A673 (cell line): ENCODE measurements around the gene PTCRA. TPM values are rescaled to one million over a fixed set of nuclear protein-coding genes. Genes with fewer than 3 reads are reported as not detected.
"Not testable (repeated sequence)": the region's sequence is repeated elsewhere in the genome, so short reads cannot be mapped to it uniquely, and the experiment has no call there.

ENCODE experiments used
- BruUV-seq: library from RNA; stranded (reverse); fragments of 400-500 nt; replicated peaks from 2 replicates; lab custom pipeline; 2021; lab: Mats Ljungman, UMichigan
- CTCF ChIA-PET: fragments of 300-600 bp; sonication (Branson Sonifier 250); formaldehyde crosslinking; loops from one replicate; lab custom pipeline; 2022; ENCODE audit warnings: antibody characterized with exemption; lab: Charles Lee
- POLR2A ChIA-PET: fragments of 300-600 bp; sonication (Branson Sonifier 250); formaldehyde crosslinking; loops from one replicate; lab custom pipeline; 2022; ENCODE audit warnings: antibody characterized with exemption; ENCODE audit not compliant: low non-redundant PET; lab: Charles Lee
- DNase-seq: peaks from one replicate; pipeline ENCODE4 v3.0.0-alpha.2; 2015; ENCODE audit warnings: low spot score
- H3K27ac ChIP-seq: fragments of 200-600 bp; sonication (generic); 2 replicates; pipeline ENCODE4 v1.5.1; 2016; ENCODE audit warnings: mixed run types, low read depth, mild to moderate bottlenecking, mixed read lengths, antibody characterized with exemption, low read length; ENCODE audit not compliant: poor library complexity, severe bottlenecking
- H3K27me3 ChIP-seq: fragments of 200-600 bp; sonication (generic); replicated peaks from 2 replicates; pipeline ENCODE4 v1.6.1; 2017; ENCODE audit warnings: mixed run types, low read depth, mild to moderate bottlenecking, mixed read lengths, antibody characterized with exemption, low read length; ENCODE audit not compliant: insufficient read depth, poor library complexity
- H3K36me3 ChIP-seq: fragments of 200-600 bp; sonication (generic); 2 replicates; pipeline ENCODE4 v1.6.1; 2016; ENCODE audit warnings: mixed run types, mild to moderate bottlenecking, mixed read lengths, antibody characterized with exemption, low read length; ENCODE audit not compliant: insufficient read depth, poor library complexity, severe bottlenecking
- H3K4me1 ChIP-seq: fragments of 200-600 bp; sonication (generic); 2 replicates; pipeline ENCODE4 v1.6.1; 2017; ENCODE audit warnings: mixed run types, mild to moderate bottlenecking, mixed read lengths, antibody characterized with exemption, low read length; ENCODE audit not compliant: insufficient read depth, poor library complexity, severe bottlenecking
- H3K4me3 ChIP-seq: fragments of 200-600 bp; sonication (generic); 2 replicates; pipeline ENCODE4 v1.5.1; 2016; ENCODE audit warnings: low read depth, mixed run types, mild to moderate bottlenecking, mixed read lengths, low read length; ENCODE audit not compliant: poor library complexity, severe bottlenecking
- H3K9me3 ChIP-seq: fragments of 200-600 bp; sonication (generic); 2 replicates; pipeline ENCODE4 v1.6.1; 2016; ENCODE audit warnings: mixed run types, low read depth, mild to moderate bottlenecking, mixed read lengths, antibody characterized with exemption, low read length; ENCODE audit not compliant: poor library complexity, severe bottlenecking
- CTCF ChIP-seq: fragments of 300-800, 200-600 bp; sonication (generic); conservative IDR thresholded peaks from 2 replicates; pipeline ENCODE4 v1.5.1; 2017; ENCODE audit warnings: low read depth, mild to moderate bottlenecking, antibody characterized with exemption, low read length, moderate library complexity, mixed read lengths
- EZH2 ChIP-seq: fragments of 200-600 bp; sonication (generic); IDR thresholded peaks from 2 replicates; pipeline ENCODE4 v1.6.1; 2017; ENCODE audit warnings: borderline replicate concordance, low read depth, mild to moderate bottlenecking, mixed read lengths, antibody characterized with exemption, low read length; ENCODE audit not compliant: poor library complexity, severe bottlenecking
- intact Hi-C: fragments of 100-400 bp; cut with micrococcal nuclease; formaldehyde crosslinking; loops from one replicate; pipeline ENCODE4 v1.10.0; 2022; ENCODE audit not compliant: unreplicated experiment
- total RNA-seq: library from RNA; stranded (reverse); gene quantifications from 2 replicates; pipeline ENCODE4 v1.2.3, GENCODE V29; 2021

The PTCRA gene
- total RNA-seq, 1 experiment from 2014 or later, result not detected

- CTCF ChIA-PET, result no interaction called here
- TF ChIP-seq EZH2 (no peak), CTCF (no peak)
- BruUV-seq, result no TSS peak
- Histone ChIP-seq H3K4me3 (no peak overlapping the region), H3K27ac (no peak overlapping the region), H3K36me3 (peaks cover 21% of the 10 kb centered on the region), H3K4me1 (no peaks in the 10 kb centered on the region), H3K9me3 (no peaks in the 10 kb centered on the region), H3K27me3 (no peaks in the 10 kb centered on the region)
- POLR2A ChIA-PET, result interaction anchor here (0.6 kb wide), 1 partner anchor 234 kb away, joined by 5 read pairs; no protein-coding TSS in a partner anchor
- intact Hi-C loops, result no loop called here
- DNase-seq, result no peak
Measured at GRCh38 chr6:42940493-42941045, 24.7 kb downstream of the PTCRA start.

GRCh38 chr6:42941356-42941755, 25.5 kb downstream of the PTCRA start:
- H3K4me3 ChIP-seq, H3K9me3 ChIP-seq, DNase-seq, POLR2A ChIA-PET, H3K27me3 ChIP-seq, H3K4me1 ChIP-seq, CTCF ChIA-PET, H3K27ac ChIP-seq, BruUV-seq, intact Hi-C loops: not testable (repeated sequence)
- H3K36me3 ChIP-seq, result peaks cover 14% of the 10 kb centered on the region

GRCh38 chr6:42942444-42942843, 26.6 kb downstream of the PTCRA start:
- no peak overlapping the region for H3K27ac ChIP-seq
- BruUV-seq, result no TSS peak
- H3K4me3 ChIP-seq, result no peak overlapping the region
- H3K36me3 ChIP-seq, result peaks cover 3% of the 10 kb centered on the region
- no peaks in the 10 kb centered on the region for H3K4me1 ChIP-seq
- CTCF ChIA-PET, result interaction anchor here (0.7 kb wide), 1 partner anchor 97 kb away, joined by 3 read pairs; no protein-coding TSS in a partner anchor
- H3K9me3 ChIP-seq, result no peaks in the 10 kb centered on the region
- no peak for DNase-seq
- intact Hi-C loops, result no loop called here
- POLR2A ChIA-PET, result no interaction called here
- TF ChIP-seq EZH2, result no peak
- TF ChIP-seq CTCF, result no peak
- no peaks in the 10 kb centered on the region for H3K27me3 ChIP-seq

- no TSS peak for BruUV-seq
- Histone ChIP-seq H3K36me3 (no peaks in the 10 kb centered on the region), H3K27me3 (no peaks in the 10 kb centered on the region), H3K4me1 (no peaks in the 10 kb centered on the region), H3K27ac (no peak overlapping the region), H3K4me3 (no peak overlapping the region), H3K9me3 (no peaks in the 10 kb centered on the region)
- no peak for TF ChIP-seq CTCF
- TF ChIP-seq EZH2, result no peak
- POLR2A ChIA-PET, result no interaction called here
- intact Hi-C loops, result no loop called here
- CTCF ChIA-PET, result no interaction called here
- DNase-seq, result no peak
Measured at GRCh38 chr6:42947950-42948349, 32.1 kb downstream of the PTCRA start.
